Measurements from ENCODE around the gene LST1.
A peak's percentile ranks its signal among the peaks of the same experiment; 100 is the strongest.

Gene LST1

GRCh38 chr6:31586008-31586407, at the start of gene LST1:
TSS of gene LST1 (plus strand) at chr6:31586277. CDS start at chr6:31587300, 1,023 bp downstream.
- H3K27ac ChIP-seq = no peak within 1 kb of the TSS
- no peaks in the 10 kb centered on the region for H3K9me3 ChIP-seq (ENCODE audit: control insufficient read depth, low read length)
- TF ChIP-seq CTCF (IDR thresholded peaks at IDR 0.05) = no peak
- no peaks in the 10 kb centered on the region for H3K4me1 ChIP-seq
- H3K4me3 ChIP-seq (ENCODE audit: low read depth, low read length) = no peak within 1 kb of the TSS
- H3K36me3 ChIP-seq (ENCODE audit: control insufficient read depth, insufficient read depth, low read length) = no peaks in the 10 kb centered on the region
- H2AFZ ChIP-seq = no peak within 1 kb of the TSS
- H3K79me2 ChIP-seq = no peaks in the 10 kb centered on the region
- no peak within 1 kb of the TSS for H3K4me2 ChIP-seq (ENCODE audit: low read length)
- H3K27me3 ChIP-seq (ENCODE audit: control insufficient read depth, insufficient read depth, low read length) = no peaks in the 10 kb centered on the region
- no peak within 1 kb of the TSS for H3K9ac ChIP-seq

GRCh38 chr6:31538805-31539400, 47.2 kb upstream of the LST1 start:
- H3K9ac ChIP-seq = no peak overlapping the region
- no peak overlapping the region for H2AFZ ChIP-seq
- peaks cover 20% of the 10 kb centered on the region for H3K4me1 ChIP-seq
- H3K4me3 ChIP-seq (ENCODE audit: low read depth, low read length) = no peak overlapping the region
- H3K79me2 ChIP-seq = peaks cover 33% of the 10 kb centered on the region
- H3K4me2 ChIP-seq (ENCODE audit: low read length) = no peak overlapping the region
- no peaks in the 10 kb centered on the region for H3K27me3 ChIP-seq (ENCODE audit: control insufficient read depth, insufficient read depth, low read length)
- TF ChIP-seq CTCF (IDR thresholded peaks at IDR 0.05) = no peak
- no peaks in the 10 kb centered on the region for H3K36me3 ChIP-seq (ENCODE audit: control insufficient read depth, insufficient read depth, low read length)
- H3K9me3 ChIP-seq (ENCODE audit: control insufficient read depth, low read length) = no peaks in the 10 kb centered on the region
- H3K27ac ChIP-seq = no peak overlapping the region

- Histone ChIP-seq H3K79me2 (peaks cover 36% of the 10 kb centered on the region), H3K4me2 (ENCODE audit: low read length) (peak overlapping the region; percentile 59), H3K36me3 (ENCODE audit: control insufficient read depth, insufficient read depth, low read length) (no peaks in the 10 kb centered on the region), H3K27ac (peak overlapping the region; percentile 92), H3K4me1 (peaks cover 20% of the 10 kb centered on the region), H2AFZ (no peak overlapping the region), H3K27me3 (ENCODE audit: control insufficient read depth, insufficient read depth, low read length) (no peaks in the 10 kb centered on the region), H3K9me3 (ENCODE audit: control insufficient read depth, low read length) (no peaks in the 10 kb centered on the region), H3K9ac (peak overlapping the region; percentile 90), H3K4me3 (ENCODE audit: low read depth, low read length) (peak overlapping the region; percentile 99)
- TF ChIP-seq CTCF (IDR thresholded peaks at IDR 0.05) = no peak
Measured at GRCh38 chr6:31540640-31541039, 45.4 kb upstream of the LST1 start.

- H3K27me3 ChIP-seq (ENCODE audit: control insufficient read depth, insufficient read depth, low read length) = no peaks in the 10 kb centered on the region
- peak overlapping the region; percentile 82 for H2AFZ ChIP-seq
- H3K79me2 ChIP-seq = peaks cover 40% of the 10 kb centered on the region
- no peaks in the 10 kb centered on the region for H3K9me3 ChIP-seq (ENCODE audit: control insufficient read depth, low read length)
- H3K27ac ChIP-seq = peak overlapping the region; percentile 92
- H3K4me3 ChIP-seq (ENCODE audit: low read depth, low read length) = peak overlapping the region; percentile 99
- H3K4me2 ChIP-seq (ENCODE audit: low read length) = peak overlapping the region; percentile 59
- H3K36me3 ChIP-seq (ENCODE audit: control insufficient read depth, insufficient read depth, low read length) = no peaks in the 10 kb centered on the region
- peaks cover 20% of the 10 kb centered on the region for H3K4me1 ChIP-seq
- peak overlapping the region; percentile 90 for H3K9ac ChIP-seq
- TF ChIP-seq CTCF (IDR thresholded peaks at IDR 0.05) = no peak
Measured at GRCh38 chr6:31541059-31541657, 44.9 kb upstream of the LST1 start.
